Activated CD4-positive, CD25-positive, alpha-beta regulatory T cell treated with anti-CD3 and anti-CD28 coated beads, Interleukin-2, amount 50 U/mL, for 24 hours (primary cell): ENCODE measurements around the gene TGFBI.

Experiments used
- ATAC-seq, 2 donors: fragments of 150-1000 bp; cut with Tn5 transposase; one replicate each; pipeline ENCODE4 v1.10.0; 2021; ENCODE audit warnings: mild to moderate bottlenecking in 1 of 2, moderate library complexity in 1 of 2

TGFBI gene

DNA sequence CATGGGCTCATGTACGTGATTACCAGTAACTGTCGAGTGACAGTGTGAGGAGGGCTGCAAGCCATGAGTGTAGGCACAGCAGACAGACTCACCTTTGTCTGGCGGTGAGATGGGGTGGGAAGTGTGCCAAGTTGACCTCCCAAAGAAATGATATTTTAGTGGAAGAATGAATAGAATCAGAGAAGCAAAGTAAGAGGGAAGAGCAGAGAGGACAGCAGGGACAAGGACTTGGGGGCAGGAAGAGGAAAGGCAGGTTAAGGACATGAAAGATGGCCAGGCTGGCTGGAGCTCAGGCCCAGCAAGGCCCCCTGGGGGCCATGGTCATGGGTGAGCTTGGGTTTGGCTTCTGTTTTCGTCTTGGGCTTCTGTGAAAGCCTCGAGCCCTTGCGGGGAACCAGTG lies 20.2 kb downstream of the TGFBI start:
- ATAC-seq = no peak

DNA sequence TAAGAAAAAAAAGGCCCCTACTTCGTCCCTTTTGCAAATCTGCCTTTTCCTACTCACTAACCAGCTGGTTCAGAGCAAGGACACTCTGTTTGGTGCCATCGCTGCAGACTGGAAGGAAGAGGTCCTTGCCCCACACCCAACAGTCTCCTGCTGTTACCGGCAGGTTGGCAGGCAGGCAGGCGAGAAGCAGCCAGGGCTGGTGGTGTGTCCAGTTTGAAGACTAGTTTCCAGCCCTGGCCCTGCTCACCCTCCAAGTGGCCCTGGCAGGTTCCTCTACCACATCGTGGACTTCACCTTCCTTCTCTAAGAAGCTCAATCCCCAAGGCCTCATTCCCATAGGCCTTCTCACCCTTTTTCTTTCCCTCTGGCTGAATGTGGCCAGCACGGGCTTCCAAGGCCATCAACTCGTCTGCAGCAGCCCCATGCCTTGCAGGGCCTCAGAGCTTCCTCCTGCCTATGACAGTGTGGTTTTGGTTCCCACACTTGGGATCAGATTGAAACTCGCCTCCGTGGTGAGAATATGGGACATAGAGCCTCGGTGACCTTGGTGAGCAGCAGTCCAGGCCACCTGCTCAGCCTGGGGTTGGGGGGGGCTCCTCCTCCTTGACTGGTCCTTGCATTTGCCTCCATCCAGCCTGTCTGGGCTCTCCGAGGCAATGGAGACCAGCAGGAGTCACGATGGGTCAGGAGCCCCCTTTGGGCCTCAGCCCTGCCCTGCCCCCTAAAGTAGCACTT lies 22.9 kb downstream of the TGFBI start:
- ATAC-seq = no peak

DNA sequence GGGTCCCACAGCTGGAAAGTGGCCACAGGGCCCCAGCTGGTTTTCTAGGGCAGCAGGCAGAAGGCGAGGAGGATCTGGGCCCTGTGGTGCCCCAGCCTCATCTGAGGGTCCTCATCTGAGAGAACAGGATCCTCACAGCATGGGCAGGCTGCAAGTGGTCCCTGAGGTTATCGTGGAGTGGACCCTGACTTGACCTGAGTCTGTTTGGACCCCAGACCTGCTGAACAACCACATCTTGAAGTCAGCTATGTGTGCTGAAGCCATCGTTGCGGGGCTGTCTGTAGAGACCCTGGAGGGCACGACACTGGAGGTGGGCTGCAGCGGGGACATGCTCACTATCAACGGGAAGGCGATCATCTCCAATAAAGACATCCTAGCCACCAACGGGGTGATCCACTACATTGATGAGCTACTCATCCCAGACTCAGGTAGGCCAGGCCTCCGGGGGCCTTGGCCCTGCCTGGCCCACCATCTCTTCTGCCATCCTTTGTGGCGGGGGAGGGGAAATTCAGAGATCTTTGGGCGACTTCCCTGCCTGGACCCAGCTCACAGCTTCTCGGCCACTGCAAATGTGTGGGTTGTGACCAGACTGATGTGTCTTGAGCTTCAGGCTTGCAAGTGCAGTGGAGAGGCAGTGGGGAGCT lies 24.0 kb downstream of the TGFBI start:
- ATAC-seq = no peak

DNA sequence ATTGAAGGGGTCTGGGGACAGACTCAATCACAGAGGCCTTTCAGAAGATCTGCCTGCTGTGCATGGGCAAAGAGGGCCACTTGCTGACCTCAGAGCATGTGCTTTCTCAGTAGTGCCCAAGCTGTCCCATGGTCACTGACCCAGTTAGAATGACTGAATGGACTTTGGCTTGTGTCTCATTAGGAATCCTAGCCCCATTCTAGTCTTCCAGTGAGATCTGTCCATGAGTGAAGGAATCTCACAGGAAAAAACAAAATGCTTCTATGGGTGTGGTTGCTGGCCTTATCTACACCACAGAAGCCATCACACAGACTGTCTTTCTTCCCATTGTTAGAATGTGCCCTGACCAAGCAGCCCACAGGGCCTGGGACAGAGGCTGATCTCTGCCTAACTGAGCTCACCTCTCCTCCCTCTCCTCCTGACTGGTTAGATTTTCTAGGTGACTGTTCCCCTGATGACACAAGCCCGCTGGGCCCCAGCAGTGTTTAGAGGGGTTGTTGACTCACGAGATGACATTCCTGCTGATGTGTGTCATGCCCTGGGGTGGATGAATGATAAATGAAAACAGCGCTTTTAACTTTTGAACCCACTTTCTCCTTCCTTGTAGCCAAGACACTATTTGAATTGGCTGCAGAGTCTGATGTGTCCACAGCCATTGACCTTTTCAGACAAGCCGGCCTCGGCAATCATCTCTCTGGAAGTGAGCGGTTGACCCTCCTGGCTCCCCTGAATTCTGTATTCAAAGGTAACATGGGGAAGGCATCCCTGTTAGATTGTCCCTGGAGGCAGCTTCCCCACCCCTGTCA lies 24.8 kb downstream of the TGFBI start:
- no peak for ATAC-seq

DNA sequence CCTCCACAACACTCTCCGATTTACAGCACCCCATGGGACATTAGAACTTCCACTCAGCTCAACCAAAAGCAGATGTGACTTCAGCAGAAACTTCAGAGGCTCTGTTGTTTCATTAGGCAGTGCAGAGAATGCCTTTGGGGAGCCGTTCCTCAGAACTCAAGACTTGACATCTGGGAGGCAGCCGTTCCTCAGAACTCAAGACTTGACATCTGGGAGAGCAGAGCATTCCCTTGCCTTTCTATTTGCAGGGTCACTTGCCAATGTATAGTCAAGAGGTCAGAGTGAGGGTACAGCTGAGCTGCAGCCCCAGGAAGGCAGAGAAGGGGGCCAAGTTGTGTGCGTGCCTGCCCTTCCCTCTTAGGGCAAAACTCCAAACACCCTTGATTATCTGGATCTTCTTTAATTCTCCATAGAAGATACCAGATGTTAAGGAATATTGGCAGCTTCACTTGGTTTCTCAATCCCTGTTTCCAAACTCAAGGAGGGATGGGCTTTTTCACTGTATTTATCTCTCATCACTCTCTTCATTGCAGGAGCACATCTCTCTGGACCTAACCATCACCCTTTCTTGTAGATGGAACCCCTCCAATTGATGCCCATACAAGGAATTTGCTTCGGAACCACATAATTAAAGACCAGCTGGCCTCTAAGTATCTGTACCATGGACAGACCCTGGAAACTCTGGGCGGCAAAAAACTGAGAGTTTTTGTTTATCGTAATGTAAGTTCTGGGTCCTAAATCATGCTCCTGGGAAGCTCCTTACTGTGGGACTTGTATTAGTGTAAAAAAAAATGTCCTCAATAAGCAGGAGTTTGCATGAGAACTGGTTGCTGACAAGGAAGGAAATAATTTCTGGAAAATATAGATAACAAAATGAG lies 25.6 kb downstream of the TGFBI start:
- no peak for ATAC-seq

DNA sequence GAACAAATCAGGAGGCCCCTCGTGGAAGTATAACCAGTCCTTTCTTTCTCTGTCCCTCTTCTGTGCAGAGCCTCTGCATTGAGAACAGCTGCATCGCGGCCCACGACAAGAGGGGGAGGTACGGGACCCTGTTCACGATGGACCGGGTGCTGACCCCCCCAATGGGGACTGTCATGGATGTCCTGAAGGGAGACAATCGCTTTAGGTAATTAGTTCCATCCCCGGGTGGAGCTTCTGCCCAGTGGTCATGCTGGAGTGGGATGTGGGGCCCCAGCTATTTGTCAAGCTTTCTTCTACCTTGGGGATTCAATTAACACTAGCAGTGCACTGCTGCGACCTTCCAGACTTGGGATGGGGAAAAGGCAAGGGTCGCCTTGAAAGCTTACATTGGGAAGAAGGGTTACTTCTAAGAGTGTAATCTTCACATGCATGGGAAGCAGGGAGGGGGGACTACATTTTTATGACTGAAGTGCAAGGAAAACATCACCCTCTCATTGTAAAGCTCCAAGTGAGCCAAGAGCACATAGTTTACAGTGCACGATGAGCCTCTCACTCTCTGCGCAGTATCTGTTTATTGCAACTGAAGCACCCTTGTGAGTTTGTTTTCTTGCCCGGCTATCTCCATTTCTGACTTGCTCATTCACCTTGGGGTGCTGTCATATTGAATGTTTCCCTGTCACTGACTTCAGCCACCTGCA lies 27.0 kb downstream of the TGFBI start:
- ATAC-seq = no peak

DNA sequence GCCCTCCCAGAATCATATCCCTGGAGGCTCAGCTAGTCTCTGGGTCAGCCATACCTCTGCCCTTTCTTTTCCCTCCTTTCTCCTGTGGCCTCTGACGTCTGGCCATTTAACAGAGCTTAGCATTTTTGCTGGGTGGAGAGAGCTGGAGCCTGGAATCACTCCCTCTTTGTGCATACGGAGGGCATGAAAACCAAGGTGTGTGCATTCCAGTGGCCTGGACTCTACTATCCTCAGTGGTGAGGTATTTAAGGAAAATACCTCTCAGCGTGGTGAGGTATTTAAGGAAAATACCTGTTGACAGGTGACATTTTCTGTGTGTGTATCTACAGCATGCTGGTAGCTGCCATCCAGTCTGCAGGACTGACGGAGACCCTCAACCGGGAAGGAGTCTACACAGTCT lies 27.5 kb downstream of the TGFBI start:
- no peak for ATAC-seq

DNA sequence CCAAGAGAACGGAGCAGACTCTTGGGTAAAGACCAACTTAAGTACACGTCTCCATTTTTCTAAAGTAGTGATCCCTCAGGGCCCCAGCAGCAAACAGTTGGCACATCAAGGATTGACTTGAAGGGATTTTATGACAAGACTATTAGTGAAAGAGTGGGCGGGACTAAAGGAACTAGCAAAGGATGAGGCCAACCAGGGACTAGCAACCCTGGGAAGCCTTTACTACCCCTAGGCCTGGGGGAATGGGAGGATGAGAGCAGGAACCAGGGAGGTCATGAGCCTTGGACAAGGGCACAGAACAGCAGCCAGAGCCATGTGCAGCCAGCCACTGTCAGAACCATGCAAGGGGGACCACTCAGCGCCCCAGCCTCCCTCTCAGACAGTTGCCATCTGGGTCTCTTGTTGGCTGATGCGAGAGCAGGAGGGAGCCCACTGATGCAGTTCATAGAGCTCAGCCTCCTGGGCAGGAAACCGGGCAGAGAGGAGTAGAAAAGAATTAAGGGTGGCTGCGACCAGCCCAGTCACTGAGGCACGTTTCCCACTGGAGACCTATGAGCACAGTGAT lies 28.1 kb downstream of the TGFBI start:
- no peak for ATAC-seq

DNA sequence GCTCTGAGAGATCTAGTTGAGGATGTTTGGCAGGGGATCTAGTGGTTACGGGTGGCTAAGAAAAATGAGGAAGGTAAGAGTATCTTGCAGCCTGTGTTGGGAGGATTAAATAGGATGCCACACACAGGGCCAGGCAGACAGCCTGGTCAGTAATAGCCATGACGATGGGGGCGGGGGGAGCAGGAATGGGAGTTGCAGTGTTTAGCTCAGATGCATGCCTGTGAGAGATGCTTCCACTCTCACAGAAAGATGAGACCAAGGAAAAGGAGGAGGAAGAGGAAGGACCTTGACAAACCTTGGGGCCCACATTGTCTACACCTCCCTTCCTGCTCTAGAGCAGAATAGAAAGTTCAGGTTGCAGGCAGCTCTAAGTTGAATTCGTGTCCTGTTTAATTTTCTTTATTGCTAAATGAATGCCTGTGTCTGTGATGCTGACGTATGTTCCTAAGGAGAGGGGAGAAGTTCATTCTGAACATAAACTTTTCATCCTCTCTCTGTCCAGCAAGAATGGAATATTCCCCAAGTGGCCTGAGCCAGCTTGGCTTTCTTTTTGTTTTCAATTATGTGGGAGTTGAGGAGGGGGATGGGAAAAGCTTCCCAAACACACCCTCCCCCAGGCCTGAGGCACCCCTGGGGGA lies 28.7 kb downstream of the TGFBI start:
- no peak for ATAC-seq

DNA sequence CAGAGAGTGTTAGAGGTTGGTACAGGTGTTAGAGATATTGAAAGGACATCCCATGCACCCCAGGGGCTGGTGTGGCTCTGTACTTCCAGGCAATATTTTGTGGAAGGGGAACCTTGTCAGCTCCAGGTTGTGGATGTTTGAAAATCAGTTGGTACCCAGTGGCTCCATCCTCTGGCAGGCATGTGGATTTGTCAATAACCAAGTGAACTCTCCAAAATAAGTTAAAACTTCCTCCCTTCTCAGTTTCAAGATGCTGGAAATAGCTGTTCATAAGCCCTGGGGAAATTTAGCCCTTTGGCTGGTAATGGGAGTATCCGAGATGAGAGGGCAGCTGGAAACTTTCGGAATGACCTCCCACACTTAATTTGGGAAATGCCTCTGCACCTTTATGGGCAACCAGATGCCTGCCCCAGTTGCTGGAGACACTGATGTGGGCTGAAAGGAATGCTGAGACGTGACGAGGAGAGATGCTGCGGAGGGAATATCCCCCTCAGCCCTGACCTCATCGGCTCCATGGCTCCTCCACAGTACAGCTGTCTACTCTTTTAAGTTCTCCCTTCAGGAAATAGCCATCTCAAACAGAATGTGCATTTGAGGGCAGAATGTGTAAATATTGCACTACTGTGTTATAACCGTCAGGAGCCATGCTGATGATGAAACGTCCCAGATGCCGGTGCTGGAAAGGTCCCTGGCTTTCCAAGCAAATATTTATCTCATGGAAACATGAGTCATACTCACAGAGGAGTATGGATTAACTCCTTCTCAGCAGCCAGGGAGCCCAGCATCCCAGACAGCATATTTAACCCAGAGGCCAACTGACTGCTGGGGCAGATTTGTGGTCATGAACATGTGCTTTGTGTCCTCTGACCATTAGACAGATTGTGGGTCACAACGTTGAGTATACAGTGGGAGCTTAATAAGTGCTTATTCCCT lies 29.5 kb downstream of the TGFBI start:
- ATAC-seq = no peak

DNA sequence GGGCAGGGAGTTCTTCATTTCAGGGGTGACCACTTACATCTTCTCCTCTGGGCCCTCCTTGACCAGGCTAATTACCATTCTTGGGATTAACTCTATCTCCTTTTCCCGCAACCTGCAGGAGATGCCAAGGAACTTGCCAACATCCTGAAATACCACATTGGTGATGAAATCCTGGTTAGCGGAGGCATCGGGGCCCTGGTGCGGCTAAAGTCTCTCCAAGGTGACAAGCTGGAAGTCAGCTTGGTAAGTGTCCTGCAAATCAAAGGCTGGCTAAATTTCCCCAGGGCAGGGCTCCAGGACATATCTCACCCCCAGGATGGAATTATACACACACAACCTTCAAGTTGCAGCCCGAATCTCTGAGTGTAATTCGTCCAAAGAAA lies 30.2 kb downstream of the TGFBI start:
- ATAC-seq = no peak

DNA sequence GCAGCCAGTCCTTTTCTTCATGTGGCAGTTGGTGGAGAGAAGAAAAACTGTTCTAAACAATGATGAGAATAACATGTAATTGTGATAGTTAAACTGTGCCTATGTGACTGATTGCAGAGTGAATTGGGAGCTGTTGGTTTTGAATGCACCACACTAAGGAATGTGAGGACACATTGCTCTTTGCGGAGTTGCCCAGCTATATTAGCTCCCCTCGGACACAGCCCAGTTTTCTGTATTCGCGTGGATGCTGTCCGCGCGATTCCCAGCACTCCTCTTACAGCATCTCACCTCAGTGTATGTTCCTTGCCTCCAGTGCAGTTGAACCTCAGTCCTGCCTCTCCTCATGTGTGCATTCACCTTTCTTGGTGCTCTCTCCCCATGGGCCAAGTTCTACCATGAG lies 32.2 kb downstream of the TGFBI start:
- no peak for ATAC-seq

DNA sequence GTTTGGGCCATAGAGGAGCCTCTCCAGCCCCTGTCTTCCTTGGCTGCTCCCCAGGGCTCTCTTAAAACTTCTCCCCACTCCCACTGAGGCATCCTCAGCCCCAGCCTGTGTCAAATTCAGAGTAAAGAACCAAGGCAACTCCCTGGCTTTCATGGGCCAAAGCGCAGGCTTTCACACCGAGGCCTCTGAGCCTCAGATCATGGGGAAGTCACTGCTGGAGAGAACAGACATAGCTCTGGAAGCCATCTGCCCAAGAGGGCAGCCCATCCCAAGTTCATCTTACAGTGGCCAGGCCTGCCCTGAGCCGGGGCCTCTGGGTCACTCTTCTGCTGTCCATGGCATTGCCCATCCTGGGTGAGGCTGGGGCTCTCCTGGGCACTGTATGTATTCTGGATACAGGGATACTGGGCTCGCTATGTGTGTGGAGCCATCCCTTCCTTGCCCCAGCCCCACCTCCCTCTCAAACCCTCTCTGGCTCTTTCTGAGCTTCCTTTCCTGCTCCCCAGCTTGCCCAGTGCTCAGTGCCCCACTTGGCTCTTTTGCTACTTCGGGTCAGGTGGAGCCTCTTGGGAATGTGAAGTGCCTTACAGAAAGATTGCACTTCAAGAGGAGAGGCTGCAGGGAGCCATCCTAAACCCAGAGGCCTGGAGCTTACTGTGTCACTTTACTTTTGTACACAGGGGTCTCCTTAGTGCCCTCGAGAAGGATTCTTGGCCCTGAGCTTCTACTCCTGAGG lies 33.0 kb downstream of the TGFBI start:
- ATAC-seq = no peak

DNA sequence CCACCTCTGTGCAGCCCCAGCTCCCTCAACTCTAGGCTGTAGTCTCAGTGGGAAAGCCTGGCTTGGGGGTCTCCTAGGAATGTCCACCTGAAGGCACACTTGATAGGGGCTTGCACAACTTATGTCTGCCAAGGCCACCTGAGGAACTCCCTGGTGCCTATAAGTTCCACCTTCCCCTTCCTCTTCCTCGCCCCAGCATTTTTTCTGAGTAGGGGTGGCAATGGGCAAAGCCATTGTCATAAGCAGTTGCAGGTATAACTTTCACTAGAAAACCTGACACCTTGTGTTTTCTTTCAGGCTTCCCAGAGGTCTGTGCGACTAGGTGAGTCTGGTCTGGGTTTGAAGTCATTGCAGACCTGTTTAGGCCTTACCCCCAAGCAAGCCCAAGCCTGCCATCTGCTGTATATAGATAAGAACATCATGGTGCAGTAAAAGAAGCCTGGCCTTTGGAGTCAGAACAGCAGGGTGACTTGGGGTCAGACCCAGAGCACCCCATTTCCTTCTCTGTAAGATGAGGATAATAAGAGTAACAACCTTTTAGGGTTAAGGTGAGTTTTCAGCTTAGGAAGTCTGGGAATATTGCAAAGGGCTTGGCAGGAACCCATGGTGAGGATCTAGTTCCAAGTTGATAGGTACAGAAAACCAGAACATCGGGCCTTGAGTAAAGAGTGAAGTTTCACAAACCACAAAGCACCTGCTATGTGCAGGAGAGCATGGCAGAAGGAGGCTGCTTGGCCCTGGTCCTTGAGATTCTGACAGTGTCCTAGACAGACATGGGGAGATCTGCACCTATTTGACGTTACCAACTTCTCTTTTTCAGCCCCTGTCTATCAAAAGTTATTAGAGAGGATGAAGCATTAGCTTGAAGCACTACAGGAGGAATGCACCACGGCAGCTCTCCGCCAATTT lies 33.8 kb downstream of the TGFBI start:
- no peak for ATAC-seq

DNA sequence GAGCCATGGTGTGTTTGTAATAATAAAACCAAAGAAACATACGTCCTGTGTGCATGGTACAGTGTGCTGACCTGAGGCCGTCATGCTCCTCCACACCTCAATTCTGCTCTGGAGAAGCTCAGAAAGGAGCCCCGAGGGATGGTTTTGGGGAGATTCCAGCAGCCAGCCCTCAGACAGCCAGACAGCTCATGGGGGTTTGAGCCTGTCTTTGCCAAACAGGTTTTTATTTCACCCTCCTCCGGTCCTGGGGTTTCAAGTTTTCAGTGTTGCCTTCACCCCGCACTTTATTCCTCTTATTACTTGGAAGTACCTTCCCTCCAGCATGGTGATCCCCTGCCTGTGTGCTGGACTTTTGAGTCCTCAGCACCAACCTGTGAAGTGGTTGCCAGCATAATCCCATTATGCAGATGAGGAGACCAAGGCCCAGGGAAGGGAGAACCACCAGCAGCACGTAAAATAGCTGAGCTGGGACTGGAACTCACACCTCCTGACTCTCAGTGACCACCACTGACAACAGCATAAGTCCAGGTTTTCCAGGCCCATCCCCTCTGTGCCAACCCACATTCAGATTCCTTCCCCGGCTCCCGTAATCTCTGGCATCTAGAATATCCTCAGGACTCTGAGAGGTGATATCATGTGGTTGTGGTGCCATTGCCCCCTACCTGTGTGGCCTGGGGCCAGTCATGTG lies 35.1 kb downstream of the TGFBI start:
- ATAC-seq = no peak

DNA sequence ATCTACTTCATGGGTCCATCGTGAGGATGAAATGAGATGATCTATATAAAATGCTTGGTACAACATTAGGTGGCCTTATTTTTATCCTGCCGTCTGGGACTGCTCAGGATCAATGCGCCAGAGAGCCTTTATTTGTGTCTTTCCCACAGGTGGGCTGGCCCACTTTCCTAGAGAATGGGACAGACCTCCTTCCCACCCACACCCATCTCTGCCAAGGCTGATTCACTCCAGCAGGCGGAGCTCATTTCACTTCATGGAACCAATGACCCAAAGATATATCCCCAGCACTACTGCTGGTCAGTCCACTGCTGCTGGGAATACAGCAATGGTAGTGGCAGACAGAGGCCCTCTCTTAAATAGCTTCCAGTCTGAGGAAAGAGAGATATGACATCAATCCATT lies 35.7 kb downstream of the TGFBI start:
- ATAC-seq = no peak

DNA sequence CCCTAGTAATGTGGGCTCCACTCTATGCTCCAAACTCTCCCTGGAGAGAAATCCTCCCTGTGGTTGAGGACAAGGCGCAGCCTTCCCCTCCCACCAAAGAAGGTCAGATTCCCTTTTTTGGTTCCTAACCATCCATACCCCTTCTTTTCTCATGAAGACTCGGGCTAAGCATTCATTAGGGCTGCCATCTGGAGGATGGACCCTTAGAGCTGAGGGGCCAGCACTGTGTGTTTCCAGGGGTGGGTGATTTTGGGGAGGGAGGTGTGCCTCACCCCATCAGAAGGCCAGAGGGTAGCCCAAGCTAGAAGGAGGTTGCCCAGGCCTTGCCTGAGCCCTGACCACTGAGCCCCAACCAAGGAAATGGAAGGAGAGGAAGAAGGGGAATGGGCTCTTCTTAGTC lies 36.8 kb downstream of the TGFBI start:
- ATAC-seq = no peak
